ENCODE measurements around the gene PAXIP1.

The PAXIP1 gene

DNA sequence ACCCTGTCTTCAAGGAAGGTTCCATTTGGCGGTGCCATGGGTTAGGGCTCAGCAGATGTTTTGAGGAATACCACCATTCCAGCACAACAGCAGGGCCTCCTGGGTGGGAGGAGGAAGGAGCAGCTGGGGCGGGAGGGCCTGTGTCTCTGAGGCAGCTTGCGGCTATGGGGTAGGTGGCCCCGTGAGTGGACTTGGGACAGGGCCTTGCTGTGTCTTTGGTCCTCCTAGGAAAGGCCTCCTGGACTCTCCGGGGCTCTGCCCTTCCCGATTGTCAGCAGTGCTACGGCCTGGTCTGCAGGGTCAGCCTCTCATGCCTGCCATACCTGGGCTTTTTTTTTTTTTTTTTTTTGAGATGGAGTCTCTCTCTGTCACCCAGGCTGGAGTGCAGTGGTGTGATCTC lies 96.7 kb downstream of the PAXIP1 start:
- H3K36me3 ChIP-seq (replicated peaks): no peaks in the 10 kb centered on the region
- in situ Hi-C loops (cut with HindIII; ENCODE audit: low pct_ligation_motif_present, low sequenced_read_pairs): no loop called here
- H3K27me3 ChIP-seq (replicated peaks): no peaks in the 10 kb centered on the region
- no peak overlapping the region for H3K4me3 ChIP-seq (ENCODE audit: low read depth, low read length)
- TF ChIP-seq, protein P1, sequence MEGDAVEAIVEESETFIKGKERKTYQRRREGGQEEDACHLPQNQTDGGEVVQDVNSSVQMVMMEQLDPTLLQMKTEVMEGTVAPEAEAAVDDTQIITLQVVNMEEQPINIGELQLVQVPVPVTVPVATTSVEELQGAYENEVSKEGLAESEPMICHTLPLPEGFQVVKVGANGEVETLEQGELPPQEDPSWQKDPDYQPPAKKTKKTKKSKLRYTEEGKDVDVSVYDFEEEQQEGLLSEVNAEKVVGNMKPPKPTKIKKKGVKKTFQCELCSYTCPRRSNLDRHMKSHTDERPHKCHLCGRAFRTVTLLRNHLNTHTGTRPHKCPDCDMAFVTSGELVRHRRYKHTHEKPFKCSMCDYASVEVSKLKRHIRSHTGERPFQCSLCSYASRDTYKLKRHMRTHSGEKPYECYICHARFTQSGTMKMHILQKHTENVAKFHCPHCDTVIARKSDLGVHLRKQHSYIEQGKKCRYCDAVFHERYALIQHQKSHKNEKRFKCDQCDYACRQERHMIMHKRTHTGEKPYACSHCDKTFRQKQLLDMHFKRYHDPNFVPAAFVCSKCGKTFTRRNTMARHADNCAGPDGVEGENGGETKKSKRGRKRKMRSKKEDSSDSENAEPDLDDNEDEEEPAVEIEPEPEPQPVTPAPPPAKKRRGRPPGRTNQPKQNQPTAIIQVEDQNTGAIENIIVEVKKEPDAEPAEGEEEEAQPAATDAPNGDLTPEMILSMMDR (IDR thresholded peaks at IDR 0.05; ENCODE audit: low read depth, low read length, missing control alignments): no peak
- DNase-seq: no peak
- no peak overlapping the region for H3K27ac ChIP-seq

DNA sequence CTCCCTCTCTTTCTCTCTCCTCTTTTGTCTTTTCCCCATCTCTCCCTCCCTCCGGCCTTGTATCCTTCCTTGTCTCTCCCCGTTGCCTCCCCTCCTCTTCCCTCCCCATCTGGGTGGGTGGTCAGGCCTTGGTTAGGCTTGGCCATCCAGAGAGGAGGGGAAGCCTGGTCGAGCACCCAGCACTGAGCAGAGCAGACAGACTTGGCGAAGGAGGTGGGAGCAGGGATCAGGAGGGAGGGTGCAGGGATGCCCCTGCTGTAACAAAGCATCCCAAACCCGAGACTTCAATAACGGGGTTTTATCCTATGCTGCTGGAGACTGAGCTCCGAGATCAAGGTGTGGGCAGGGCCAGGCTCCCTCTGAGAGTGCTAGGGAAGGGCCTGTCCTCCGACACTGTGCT lies 97.3 kb downstream of the PAXIP1 start:
- TF ChIP-seq, protein P1 (IDR thresholded peaks at IDR 0.05; ENCODE audit: low read depth, low read length, missing control alignments): no peak
- no peak for DNase-seq
- Histone ChIP-seq H3K4me3 (ENCODE audit: low read depth, low read length) (no peak overlapping the region), H3K36me3 (replicated peaks) (no peaks in the 10 kb centered on the region), H3K27ac (no peak overlapping the region), H3K27me3 (replicated peaks) (no peaks in the 10 kb centered on the region)
- in situ Hi-C loops (cut with HindIII; ENCODE audit: low pct_ligation_motif_present, low sequenced_read_pairs): no loop called here

GRCh38 chr7:154905146-154905545 lies 97.8 kb downstream of the PAXIP1 start:
- in situ Hi-C loops (cut with HindIII; ENCODE audit: low pct_ligation_motif_present, low sequenced_read_pairs): no loop called here
- H3K36me3 ChIP-seq (replicated peaks): no peaks in the 10 kb centered on the region

GRCh38 chr7:154903083-154903731 lies 99.7 kb downstream of the PAXIP1 start:
- no peak overlapping the region for H3K4me3 ChIP-seq (ENCODE audit: low read depth, low read length)
- H3K27me3 ChIP-seq (replicated peaks): no peaks in the 10 kb centered on the region
- TF ChIP-seq, protein P1 (IDR thresholded peaks at IDR 0.05; ENCODE audit: low read depth, low read length, missing control alignments): no peak
- DNase-seq: no peak
- no peak overlapping the region for H3K27ac ChIP-seq
- no peaks in the 10 kb centered on the region for H3K36me3 ChIP-seq (replicated peaks)
- in situ Hi-C loops (cut with HindIII; ENCODE audit: low pct_ligation_motif_present, low sequenced_read_pairs): no loop called here

More at GRCh38 chr7:154905146-154905545, 97.8 kb downstream of the PAXIP1 start:
- Histone ChIP-seq H3K4me3 (ENCODE audit: low read depth, low read length) (no peak overlapping the region), H3K27me3 (replicated peaks) (no peaks in the 10 kb centered on the region), H3K27ac (no peak overlapping the region)
- no peak for DNase-seq
- TF ChIP-seq, protein P1 (IDR thresholded peaks at IDR 0.05; ENCODE audit: low read depth, low read length, missing control alignments): no peak

GRCh38 chr7:154902600-154903082 lies 100.3 kb downstream of the PAXIP1 start:
- Histone ChIP-seq H3K4me3 (ENCODE audit: low read depth, low read length) (no peak overlapping the region), H3K36me3 (replicated peaks) (no peaks in the 10 kb centered on the region), H3K27ac (no peak overlapping the region), H3K27me3 (replicated peaks) (no peaks in the 10 kb centered on the region)
- TF ChIP-seq, protein P1 (IDR thresholded peaks at IDR 0.05; ENCODE audit: low read depth, low read length, missing control alignments): no peak
- in situ Hi-C loops (cut with HindIII; ENCODE audit: low pct_ligation_motif_present, low sequenced_read_pairs): no loop called here
- DNase-seq: no peak

GRCh38 chr7:154899862-154900261 lies 103.1 kb downstream of the PAXIP1 start:
- TF ChIP-seq, protein P1 (IDR thresholded peaks at IDR 0.05; ENCODE audit: low read depth, low read length, missing control alignments): no peak
- H3K27ac ChIP-seq: no peak overlapping the region
- H3K27me3 ChIP-seq (replicated peaks): no peaks in the 10 kb centered on the region
- in situ Hi-C loops (cut with HindIII; ENCODE audit: low pct_ligation_motif_present, low sequenced_read_pairs): no loop called here
- DNase-seq: no peak
- no peak overlapping the region for H3K4me3 ChIP-seq (ENCODE audit: low read depth, low read length)
- no peaks in the 10 kb centered on the region for H3K36me3 ChIP-seq (replicated peaks)
